Endothelial cell of umbilical vein (primary cell): ENCODE results near the gene ADCYAP1R1. TPM values are rescaled to one million over a fixed set of nuclear protein-coding genes. Genes with fewer than 3 reads are reported as not detected.

ENCODE experiments used
- BruUV-seq: library from RNA; stranded (reverse); fragments of 400-500 nt; replicated peaks from 2 replicates; lab custom pipeline; 2021; lab: Mats Ljungman, UMichigan
- CTCF ChIA-PET: fragments of 300-600, 350-600 bp; sonication (Branson Sonifier 250); formaldehyde crosslinking; loops from one replicate; lab custom pipeline; 2021; ENCODE audit warnings: antibody characterized with exemption, inconsistent platforms; lab: Charles Lee
- POLR2A ChIA-PET: fragments of 300-600, 350-600 bp; sonication (Branson Sonifier 250); formaldehyde crosslinking; loops from one replicate; lab custom pipeline; 2021; ENCODE audit warnings: antibody characterized with exemption, inconsistent platforms; lab: Charles Lee
- DNase-seq: peaks from one replicate; pipeline ENCODE4 v3.0.0-alpha.2; 2011; ENCODE audit warnings: low read depth, low spot score
- FAIRE-seq: peaks from 2 replicates; lab custom pipeline; 2011; peaks lifted over from hg19 to GRCh38; lab: Jason Lieb, UNC
- H2AFZ ChIP-seq: 2 replicates; pipeline ENCODE4 v1.6.0; 2012; ENCODE audit warnings: low read depth, low read length, control low read depth, inconsistent platforms
- H3K27ac ChIP-seq: 2 replicates; pipeline ENCODE4 v1.5.1; 2011; ENCODE audit warnings: low read depth, mild to moderate bottlenecking, control low read depth, low read length, moderate library complexity; ENCODE audit not compliant: insufficient read depth
- H3K27me3 ChIP-seq, 2 experiments: 2 replicates each; pipeline versions ENCODE4 v1.6.0 to v1.6.1; 2011; ENCODE audit warnings: low read length in 2 of 2, mixed read lengths in 1 of 2; ENCODE audit not compliant: control insufficient read depth in 2 of 2, insufficient read depth in 2 of 2
- H3K36me3 ChIP-seq, 2 experiments: 2 replicates in 1 of 2; 3 replicates in 1 of 2; pipeline ENCODE4 v1.5.1; 2011; ENCODE audit warnings: low read length in 2 of 2, mild to moderate bottlenecking in 1 of 2, moderate library complexity in 1 of 2; ENCODE audit not compliant: control insufficient read depth in 2 of 2, insufficient read depth in 2 of 2; ENCODE audit errors: extremely low read depth in 1 of 2
- H3K4me1 ChIP-seq: 3 replicates; pipeline ENCODE4 v1.5.1; 2011; ENCODE audit warnings: mild to moderate bottlenecking, low read length; ENCODE audit not compliant: control insufficient read depth, insufficient read depth; ENCODE audit errors: extremely low read depth
- H3K4me2 ChIP-seq: 2 replicates; pipeline ENCODE4 v1.6.1; 2011; ENCODE audit warnings: low read length, control low read depth, mixed read lengths; ENCODE audit not compliant: insufficient read depth
- H3K4me3 ChIP-seq, 3 experiments: fragments of 200-600 bp in 1 of 3; sonication (generic), shearing (Covaris generic) in 1 of 3; replicated peaks in 1 of 3; 2 replicates each; pipeline ENCODE4 v1.5.1; 2011 to 2016; ENCODE audit warnings: control low read depth in 3 of 3, low read length in 3 of 3, mild to moderate bottlenecking in 2 of 3, inconsistent platforms in 1 of 3, low read depth in 1 of 3, moderate library complexity in 1 of 3; ENCODE audit not compliant: insufficient read depth in 1 of 3
- H3K79me2 ChIP-seq: 2 replicates; pipeline ENCODE4 v1.6.0; 2012; ENCODE audit warnings: low read length, inconsistent platforms; ENCODE audit not compliant: control insufficient read depth, insufficient read depth
- H3K9ac ChIP-seq: replicated peaks from 2 replicates; pipeline ENCODE3; 2011; ENCODE audit warnings: low read length, control low read depth; ENCODE audit not compliant: insufficient read depth; ENCODE audit errors: extremely low read depth
- H3K9me1 ChIP-seq: replicated peaks from 3 replicates; pipeline ENCODE4 v1.6.0; 2011; ENCODE audit warnings: mild to moderate bottlenecking, low read length; ENCODE audit not compliant: control insufficient read depth, insufficient read depth; ENCODE audit errors: extremely low read depth
- H3K9me3 ChIP-seq: replicated peaks from 2 replicates; pipeline ENCODE4 v1.5.1; 2012; ENCODE audit warnings: low read length, inconsistent platforms; ENCODE audit not compliant: control insufficient read depth, insufficient read depth
- H4K20me1 ChIP-seq: replicated peaks from 2 replicates; pipeline ENCODE3; 2011; ENCODE audit warnings: mild to moderate bottlenecking, low read length; ENCODE audit not compliant: control insufficient read depth, insufficient read depth; ENCODE audit errors: extremely low read depth
- CTCF ChIP-seq, 2 donors: IDR thresholded peaks; 1 replicate in 1 of 2; 2 replicates in 1 of 2; pipeline ENCODE4 v1.5.1; 2011; ENCODE audit warnings: low read length in 2 of 2, mild to moderate bottlenecking in 2 of 2, moderate library complexity in 2 of 2, control low read depth in 1 of 2, inconsistent platforms in 1 of 2, low read depth in 1 of 2; ENCODE audit not compliant: insufficient read depth in 1 of 2; ENCODE audit errors: extremely low read depth in 1 of 2
- EZH2 ChIP-seq: IDR thresholded peaks from 2 replicates; pipeline ENCODE4 v1.6.1; 2012; ENCODE audit warnings: borderline replicate concordance, low read depth, mild to moderate bottlenecking, moderate library complexity, low read length, inconsistent platforms; ENCODE audit not compliant: severe bottlenecking
- FOS ChIP-seq: IDR thresholded peaks from 2 replicates; pipeline ENCODE4 v1.6.1; 2011; ENCODE audit warnings: mild to moderate bottlenecking, low read length, moderate library complexity, borderline replicate concordance; ENCODE audit not compliant: insufficient read depth
- GATA2 ChIP-seq: IDR thresholded peaks from 2 replicates; pipeline ENCODE4 v1.7.0; 2011; ENCODE audit warnings: low read depth, mild to moderate bottlenecking, moderate library complexity, mixed read lengths, low read length; ENCODE audit not compliant: insufficient read length, insufficient read depth
- JUN ChIP-seq: IDR thresholded peaks from 2 replicates; pipeline ENCODE4 v1.6.1; 2011; ENCODE audit warnings: borderline replicate concordance, low read depth; ENCODE audit not compliant: insufficient read length, insufficient read depth
- MAX ChIP-seq: IDR thresholded peaks from 2 replicates; pipeline ENCODE4 v1.6.1; 2011; ENCODE audit not compliant: insufficient read depth, insufficient read length
- MYC ChIP-seq: IDR thresholded peaks from one replicate; pipeline ENCODE4 v1.6.1; 2011; ENCODE audit warnings: mild to moderate bottlenecking, low read depth, low read length
- POLR2A ChIP-seq: IDR thresholded peaks from 2 replicates; pipeline ENCODE4 v1.6.1; 2012; ENCODE audit warnings: low read depth, mild to moderate bottlenecking, control low read depth, low read length
- POLR2AphosphoS5 ChIP-seq: IDR thresholded peaks from 2 replicates; pipeline ENCODE4 v1.6.1; 2012; ENCODE audit warnings: low read depth, mild to moderate bottlenecking, control low read depth, low read length, moderate library complexity; ENCODE audit not compliant: insufficient read depth
- dilution Hi-C: fragments of 300-500 bp; cut with MboI; formaldehyde crosslinking; loops from one replicate; pipeline ENCODE4 v1.15.0; 2019; ENCODE audit warnings: low sequenced_read_pairs; ENCODE audit not compliant: extremely low pct_ligation_motif_present
- intact Hi-C: fragments of 100-400 bp; cut with micrococcal nuclease; formaldehyde crosslinking; loops from one replicate; pipeline ENCODE4 v1.10.0; 2022
- polyA plus RNA-seq, 4 experiments: library from polyadenylated mRNA; depleted of rRNA in 3 of 4; stranded (reverse) in 3 of 4; unstranded in 1 of 4; fragments of >200 nt; gene quantifications; 2 replicates each; pipeline versions ENCODE4 v1.2.1 to v1.2.3, GENCODE V29; 2011 to 2012; ENCODE audit warnings: missing spikeins in 1 of 4
- total RNA-seq: library from RNA; stranded (reverse); gene quantifications from 2 replicates; pipeline ENCODE4 v1.2.3, GENCODE V29; 2021

Gene ADCYAP1R1
- total and polyA plus RNA-seq, 2 donors (not counting 3 experiments of a cell fraction or from before 2014, with no cell fraction given), result 0.04 TPM; not detected in 1

GRCh38 chr7:31019509-31019908 is 32.6 kb upstream of the ADCYAP1R1 start:
- Histone ChIP-seq H3K4me2 (no peak overlapping the region), H3K36me3 (no peaks in the 10 kb centered on the region), H3K9me1 (no peaks in the 10 kb centered on the region), H3K4me1 (no peaks in the 10 kb centered on the region), H3K27me3 (no peaks in the 10 kb centered on the region), H3K27ac (no peak overlapping the region), H3K79me2 (no peaks in the 10 kb centered on the region), H3K9ac (no peak overlapping the region), H3K9me3 (no peaks in the 10 kb centered on the region), H4K20me1 (no peaks in the 10 kb centered on the region), H3K4me3 (no peak overlapping the region), H2AFZ (no peak overlapping the region)
- no peak for TF ChIP-seq JUN
- no peak for TF ChIP-seq POLR2A
- TF ChIP-seq FOS, result no peak
- TF ChIP-seq POLR2AphosphoS5, result no peak
- TF ChIP-seq CTCF (IDR thresholded peaks at IDR 0.05; ENCODE audit: extremely low read depth in 1 of 2, insufficient read depth in 1 of 2, low read depth in 1 of 2, low read length in 2 of 2), result no peak
- no peak for TF ChIP-seq MAX
- TF ChIP-seq MYC, result no peak
- no peak for TF ChIP-seq GATA2
- TF ChIP-seq EZH2, result no peak
- FAIRE-seq (no peak), DNase-seq (no peak)
- dilution Hi-C loops, result no loop called here
- BruUV-seq, result no TSS peak
- ChIA-PET CTCF (interaction anchor here (1.2 to 1.8 kb wide), 3 partner anchors 81 to 115 kb away, joined by 4 to 8 read pairs (median 5); no protein-coding TSS in a partner anchor), POLR2A (no interaction called here)
- intact Hi-C loops, result no loop called here
